Activated CD8-positive, alpha-beta memory T cell treated with anti-CD3 and anti-CD28 coated beads for 36 hours (primary cell): ENCODE data around the gene DDA1. TPM values are rescaled to one million over a fixed set of nuclear protein-coding genes. Genes with fewer than 3 reads are reported as not detected.
"Not testable (repeated sequence)": the region's sequence is repeated elsewhere in the genome, so short reads cannot be mapped to it uniquely, and the experiment has no call there.

ENCODE experiments used
- CTCF ChIA-PET: fragments of 350-600 bp; sonication (Branson Sonifier 250); formaldehyde crosslinking; loops from one replicate; lab custom pipeline; 2021; ENCODE audit warnings: antibody characterized with exemption; lab: Charles Lee
- POLR2A ChIA-PET: fragments of 350-600 bp; sonication (Branson Sonifier 250); formaldehyde crosslinking; loops from one replicate; lab custom pipeline; 2021; ENCODE audit warnings: antibody characterized with exemption; lab: Charles Lee
- total RNA-seq, 2 experiments: library from RNA; stranded (reverse); gene quantifications; one replicate each; pipeline ENCODE4 v1.2.3, GENCODE V29; 2021

DDA1 gene
- total RNA-seq, 2 experiments from 2014 or later: 44.1 to 45.9 TPM

DNA sequence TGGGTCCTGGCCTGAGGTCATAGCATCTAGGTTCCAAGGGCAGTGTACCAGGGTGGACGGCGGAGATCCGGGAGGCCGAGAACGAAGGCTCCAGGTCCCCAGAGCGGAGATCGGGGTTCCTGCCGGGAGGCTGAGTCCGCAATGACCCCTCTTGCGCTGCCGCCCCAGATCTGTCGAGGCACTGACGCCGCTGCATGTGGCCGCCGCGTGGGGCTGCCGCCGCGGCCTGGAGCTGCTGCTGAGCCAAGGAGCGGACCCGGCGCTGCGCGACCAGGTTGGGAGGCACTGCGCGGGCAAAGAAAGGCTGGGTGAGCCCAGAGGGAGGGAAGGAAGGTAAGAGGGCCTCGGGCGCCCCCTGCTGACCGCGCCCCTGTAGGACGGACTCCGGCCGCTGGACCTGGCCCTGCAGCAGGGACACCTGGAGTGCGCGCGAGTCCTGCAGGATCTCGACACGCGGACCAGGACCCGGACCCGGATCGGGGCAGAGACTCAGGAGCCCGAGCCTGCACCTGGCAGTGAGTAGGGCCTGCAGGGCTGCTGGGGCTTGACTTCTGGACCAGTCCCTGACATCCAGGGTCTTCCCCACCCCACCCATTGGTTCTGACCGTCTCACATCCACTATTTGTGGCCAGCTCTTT is 26.8 kb upstream of the DDA1 start:
- CTCF ChIA-PET: interaction anchor here (0.5 to 3.5 kb wide), 23 partner anchors 9 to 215 kb away, joined by 3 to 35 read pairs (median 5); partner anchors contain the start of genes BABAM1 and MRPL34
- POLR2A ChIA-PET: no interaction called here

DNA sequence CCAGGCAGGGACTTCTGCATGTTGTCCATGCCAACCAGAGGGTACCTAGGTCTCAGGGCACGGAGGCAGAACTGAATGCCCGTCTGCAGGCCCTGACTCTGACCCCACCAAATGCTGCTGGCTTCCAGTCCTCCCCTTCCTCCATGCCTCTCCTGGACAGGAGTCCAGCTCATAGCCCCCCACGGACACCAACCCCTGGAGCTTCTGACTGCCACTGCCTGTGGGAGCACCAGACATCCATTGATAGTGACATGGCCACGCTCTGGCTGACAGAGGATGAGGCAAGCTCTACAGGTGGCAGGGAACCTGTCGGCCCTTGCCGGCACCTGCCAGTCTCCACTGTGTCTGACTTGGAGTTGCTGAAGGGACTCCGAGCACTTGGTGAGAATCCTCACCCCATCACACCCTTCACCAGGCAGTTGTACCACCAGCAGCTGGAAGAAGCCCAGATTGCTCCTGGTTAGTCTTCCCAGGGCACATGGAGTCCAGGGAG is 25.8 kb upstream of the DDA1 start:
- ChIA-PET POLR2A (no interaction called here), CTCF (interaction anchor here (0.7 to 3.5 kb wide), 9 partner anchors 9 to 120 kb away, joined by 3 to 35 read pairs (median 5); partner anchors contain the start of gene BABAM1)

DNA sequence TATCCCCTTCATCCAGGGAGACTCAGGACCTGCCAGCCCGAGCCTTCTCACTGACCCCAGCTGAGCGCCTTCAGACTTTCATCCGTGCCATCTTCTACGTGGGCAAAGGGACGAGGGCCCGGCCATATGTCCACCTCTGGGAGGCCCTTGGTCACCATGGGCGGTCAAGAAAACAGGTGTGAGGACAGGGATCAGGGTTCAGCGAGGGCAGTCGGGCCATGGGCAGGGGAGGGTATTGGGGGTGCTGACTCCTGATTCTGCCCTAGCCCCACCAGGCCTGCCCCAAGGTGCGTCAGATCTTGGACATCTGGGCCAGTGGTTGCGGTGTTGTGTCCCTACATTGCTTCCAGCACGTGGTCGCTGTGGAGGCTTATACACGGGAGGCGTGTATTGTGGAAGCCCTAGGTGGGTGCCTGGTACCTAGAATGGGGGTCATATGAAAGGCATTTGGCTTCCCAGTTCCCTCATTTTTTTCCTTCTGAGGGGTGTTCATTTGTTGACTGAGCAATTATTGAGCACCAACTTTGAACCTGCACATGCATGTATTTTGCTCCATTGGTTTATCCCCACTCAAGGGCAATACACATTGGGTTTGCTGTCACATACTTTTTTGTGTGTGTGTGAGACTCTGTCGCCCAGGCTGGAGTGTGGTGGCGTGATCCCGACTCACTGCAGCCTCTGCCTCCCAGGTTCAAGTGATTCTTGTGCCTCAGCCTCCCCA is 23.8 kb upstream of the DDA1 start:
- ChIA-PET CTCF (no interaction called here), POLR2A (no interaction called here)

DNA sequence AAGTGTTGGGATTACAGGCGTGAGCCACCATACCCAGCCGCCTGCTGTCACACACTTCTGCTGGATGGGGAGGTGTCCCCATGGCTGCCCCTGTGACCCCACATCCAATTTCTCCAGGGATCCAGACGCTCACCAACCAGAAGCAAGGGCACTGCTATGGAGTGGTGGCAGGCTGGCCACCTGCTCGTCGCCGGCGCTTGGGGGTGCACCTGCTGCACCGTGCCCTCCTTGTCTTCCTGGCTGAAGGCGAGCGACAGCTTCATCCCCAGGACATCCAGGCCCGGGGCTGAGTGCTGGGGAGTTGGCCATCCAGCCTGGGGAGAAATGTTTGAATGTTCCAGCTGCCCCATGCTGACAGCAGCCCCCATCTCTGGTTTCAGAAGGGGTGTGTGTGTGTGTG is 23.1 kb upstream of the DDA1 start:
- ChIA-PET POLR2A (no interaction called here), CTCF (no interaction called here)

DNA sequence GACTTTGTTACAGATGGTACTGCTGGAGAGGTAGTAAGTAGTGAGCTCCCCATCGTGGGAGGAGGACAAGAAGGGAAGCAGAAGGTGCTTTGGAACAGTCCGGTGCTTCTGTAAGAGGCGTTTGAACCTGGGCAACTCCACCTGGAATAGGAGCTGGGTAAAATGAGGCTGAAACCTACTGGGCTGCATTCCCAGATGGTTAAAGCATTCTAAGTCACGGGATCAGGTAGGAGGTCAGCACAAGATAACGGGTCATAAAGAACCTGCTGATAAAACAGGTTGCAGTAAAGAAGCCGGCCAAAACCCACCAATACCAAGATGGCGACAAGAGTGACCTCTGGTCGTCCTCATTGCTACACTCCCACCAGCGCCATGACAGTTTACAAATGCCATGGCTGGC is 22.6 kb upstream of the DDA1 start:
- ChIA-PET CTCF (no interaction called here), POLR2A (no interaction called here)

DNA sequence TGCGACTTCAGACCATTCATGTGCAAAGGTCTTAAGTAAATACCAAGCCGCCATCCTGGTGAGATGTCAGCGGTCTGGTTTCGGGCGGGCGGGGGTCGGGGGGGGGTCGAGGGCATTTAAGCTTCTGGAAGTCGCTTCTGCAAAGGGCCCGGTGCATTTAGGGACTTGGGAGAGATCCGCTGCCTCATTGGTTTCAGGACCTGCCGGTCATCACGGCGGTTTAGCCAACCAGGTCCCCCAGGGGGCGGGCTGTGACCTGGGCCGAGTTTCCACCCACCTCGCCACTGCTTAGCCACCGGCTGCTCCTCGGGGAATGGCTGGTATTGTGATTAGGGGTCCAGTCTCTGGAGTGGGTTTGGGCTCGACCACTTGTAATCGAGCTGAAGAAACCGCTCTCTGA is 19.9 kb upstream of the DDA1 start:
- CTCF ChIA-PET: interaction anchor here (1.9 kb wide), 2 partner anchors 9 to 16 kb away, joined by 5 to 7 read pairs; partner anchors contain the start of gene MRPL34
- POLR2A ChIA-PET: no interaction called here

DNA sequence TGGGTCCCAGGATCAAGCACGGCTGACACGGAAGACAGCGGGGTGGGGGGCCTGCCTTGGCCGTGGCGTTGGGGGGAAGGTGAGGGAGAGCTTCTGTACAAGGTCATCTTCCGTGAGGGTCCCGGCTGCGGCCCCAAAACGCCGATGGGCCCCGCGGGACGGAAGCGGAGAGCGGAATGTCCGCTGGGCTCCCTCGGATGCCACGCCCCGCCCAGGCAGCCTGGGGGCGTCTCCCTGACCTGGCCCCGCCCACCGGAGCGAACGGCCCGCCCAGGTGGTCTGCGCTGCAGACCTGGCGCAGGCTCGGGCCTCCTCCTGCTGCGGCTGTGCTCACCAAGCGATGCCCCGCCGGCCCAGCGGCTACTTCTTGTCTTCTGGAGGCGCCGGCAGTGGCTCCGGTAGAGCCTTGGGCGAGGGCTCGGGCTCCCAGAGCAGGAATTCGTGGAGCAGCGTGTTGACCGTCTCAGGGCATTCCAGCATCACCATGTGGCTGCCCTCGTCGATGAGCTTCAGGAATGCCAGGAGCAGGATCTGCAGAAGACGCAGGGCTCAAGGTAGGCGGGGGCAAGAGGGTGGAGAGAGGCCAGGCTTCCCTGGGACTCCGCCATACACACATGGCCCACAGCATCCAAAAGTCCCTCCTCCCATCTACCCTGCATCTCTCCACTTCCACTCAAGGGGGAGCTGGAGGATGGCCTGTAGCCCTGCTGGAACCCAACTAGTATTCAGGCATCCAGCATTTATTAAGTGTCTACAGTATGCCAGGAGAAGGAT is 16.9 kb upstream of the DDA1 start:
- CTCF ChIA-PET: interaction anchor here (0.6 to 2.9 kb wide), 14 partner anchors 9 to 122 kb away, joined by 3 to 16 read pairs (median 4); partner anchors contain the start of genes ABHD8, ANKLE1, ANO8 and MRPL34
- POLR2A ChIA-PET: interaction anchor here (0.5 to 1.0 kb wide), 5 partner anchors 13 to 43 kb away, joined by 3 to 4 read pairs (median 3); partner anchors contain the start of genes ANO8 and MRPL34

DNA sequence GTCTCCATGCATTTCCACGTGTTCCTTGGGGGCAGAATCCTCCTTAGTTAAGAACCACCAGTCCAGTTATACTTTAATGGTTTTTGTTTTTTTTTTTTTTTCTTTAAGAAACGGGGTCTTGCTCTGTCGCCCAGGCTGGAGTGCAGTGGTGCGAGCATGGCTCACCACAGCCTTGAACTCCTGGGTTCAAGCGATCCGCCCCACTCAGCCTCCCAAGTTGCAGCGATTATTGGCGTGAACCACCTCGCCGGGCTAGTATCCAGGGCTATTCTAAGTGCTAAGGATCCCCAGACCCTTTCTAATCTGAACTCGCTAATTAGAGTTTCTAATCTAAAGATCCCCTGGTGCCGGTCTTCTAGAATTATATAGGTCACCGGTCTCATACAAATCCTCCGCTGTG is 15.8 kb upstream of the DDA1 start:
- ChIA-PET POLR2A (interaction anchor here (1.0 kb wide), 1 partner anchor 42 kb away, joined by 3 read pairs; the partner anchor contains the start of gene ANO8), CTCF (interaction anchor here (1.1 to 2.9 kb wide), 8 partner anchors 10 to 103 kb away, joined by 3 to 16 read pairs (median 8); partner anchors contain the start of genes ABHD8, ANKLE1 and MRPL34)

DNA sequence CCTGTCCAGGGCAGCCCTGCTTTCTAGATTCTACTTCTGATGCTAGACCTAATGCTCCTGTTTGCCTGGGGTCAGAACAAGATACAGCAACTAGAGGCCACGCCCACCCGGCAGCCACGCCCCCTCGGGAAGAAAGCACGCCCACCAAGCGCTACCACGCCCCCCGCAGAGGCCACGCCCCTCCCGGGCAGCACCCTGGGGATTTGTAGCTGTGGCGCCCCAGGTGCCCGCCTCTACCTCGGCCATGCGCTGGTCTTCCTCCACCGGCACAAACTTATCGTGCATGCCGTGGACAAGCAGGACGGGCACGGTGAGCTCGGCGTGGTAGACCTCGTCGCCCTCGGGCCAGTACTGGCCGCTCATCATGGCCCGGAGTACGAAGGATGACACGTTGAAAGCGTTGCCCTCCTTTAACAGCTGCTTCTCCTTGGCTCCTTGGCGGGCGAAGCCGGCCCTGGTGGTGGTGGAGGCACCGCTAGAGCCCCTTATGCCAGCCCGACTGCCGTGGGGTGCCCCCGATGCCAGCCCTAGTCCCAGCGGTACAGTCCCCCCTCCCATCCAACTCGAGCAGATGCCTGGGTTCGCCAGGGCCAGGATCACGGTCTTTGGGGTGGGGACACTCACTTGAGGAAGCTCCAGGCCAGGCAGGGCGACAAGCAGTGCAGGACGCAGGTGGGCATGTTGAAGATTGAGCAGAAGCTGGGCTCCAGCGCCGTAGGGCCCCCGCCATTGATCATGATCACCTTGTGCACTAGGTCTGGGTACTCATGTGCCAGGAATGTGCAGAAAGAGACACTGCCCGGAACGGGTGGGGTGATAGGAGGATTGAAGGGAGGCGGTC is 15.1 kb upstream of the DDA1 start:
- POLR2A ChIA-PET: interaction anchor here (0.8 kb wide), 1 partner anchor 11 kb away, joined by 4 read pairs; no protein-coding TSS in a partner anchor
- CTCF ChIA-PET: interaction anchor here (1.6 to 2.9 kb wide), 4 partner anchors 9 to 92 kb away, joined by 4 to 14 read pairs (median 7); partner anchors contain the start of genes ABHD8 and ANKLE1

DNA sequence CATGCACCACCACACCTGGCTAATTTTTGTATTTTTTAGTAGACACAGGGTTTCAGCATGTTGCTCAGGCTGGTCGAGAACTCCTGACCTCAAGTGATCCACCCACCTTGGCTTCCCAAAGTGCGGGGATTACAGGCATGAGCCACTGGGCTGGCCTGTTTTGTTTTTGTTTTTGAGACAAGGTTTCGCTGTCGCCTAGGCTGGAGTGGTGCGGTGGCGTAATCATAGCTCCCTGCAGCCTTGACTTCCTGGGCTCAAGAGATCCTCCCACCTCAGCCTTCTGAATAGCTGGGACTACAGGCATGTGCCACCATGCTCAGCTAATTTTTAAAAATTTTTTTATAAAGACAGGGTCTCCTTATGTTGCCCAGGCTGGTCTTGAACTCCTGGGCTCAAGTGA is 13.8 kb upstream of the DDA1 start:
- CTCF ChIA-PET: interaction anchor here (0.7 to 1.6 kb wide), 4 partner anchors 9 to 91 kb away, joined by 5 to 9 read pairs (median 6); no protein-coding TSS in a partner anchor
- POLR2A ChIA-PET: not testable (repeated sequence)

DNA sequence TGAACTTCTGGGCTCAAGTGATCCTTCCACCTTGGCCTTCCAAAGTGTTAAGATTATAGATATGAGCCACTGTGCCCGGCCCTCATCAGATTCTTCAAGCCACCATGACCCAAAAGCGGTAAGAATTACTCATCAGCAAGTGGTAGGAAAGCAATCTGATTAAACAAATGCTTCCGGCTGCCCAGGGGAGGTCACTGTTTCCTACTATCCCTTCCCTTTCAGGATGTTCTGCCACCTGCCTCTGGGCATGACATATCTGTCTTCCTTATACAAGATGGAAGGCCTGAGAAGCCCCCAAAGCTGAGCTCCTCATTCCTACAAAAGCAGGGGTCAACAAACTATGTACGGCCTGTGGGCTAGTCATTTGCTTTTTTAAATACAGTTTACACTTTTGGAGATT is 13.1 kb upstream of the DDA1 start:
- ChIA-PET CTCF (interaction anchor here (1.0 to 1.2 kb wide), 4 partner anchors 8 to 89 kb away, joined by 4 to 9 read pairs (median 5); no protein-coding TSS in a partner anchor), POLR2A (no interaction called here)

DNA sequence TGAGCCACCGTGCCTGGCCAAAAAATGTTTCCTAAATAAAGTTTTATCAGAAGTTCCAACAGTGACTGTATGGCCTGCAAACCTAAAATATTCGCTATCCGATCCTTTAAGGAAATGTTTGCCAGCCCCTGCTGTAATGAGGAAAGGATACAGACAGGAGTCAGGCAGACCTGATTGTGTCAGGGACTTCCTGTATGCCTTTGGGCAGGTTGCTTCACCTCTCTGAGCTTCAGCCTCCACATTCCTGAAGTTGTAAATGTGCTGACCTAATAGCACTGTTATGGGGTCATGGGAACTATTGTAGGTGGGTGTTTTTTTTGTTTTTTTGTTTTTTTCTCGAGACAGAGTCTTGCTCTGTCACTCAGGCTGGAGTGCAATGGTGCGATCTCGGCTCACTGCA is 12.4 kb upstream of the DDA1 start:
- ChIA-PET CTCF (interaction anchor here (1.0 to 1.2 kb wide), 2 partner anchors 45 to 89 kb away, joined by 4 to 5 read pairs; no protein-coding TSS in a partner anchor), POLR2A (no interaction called here)

DNA sequence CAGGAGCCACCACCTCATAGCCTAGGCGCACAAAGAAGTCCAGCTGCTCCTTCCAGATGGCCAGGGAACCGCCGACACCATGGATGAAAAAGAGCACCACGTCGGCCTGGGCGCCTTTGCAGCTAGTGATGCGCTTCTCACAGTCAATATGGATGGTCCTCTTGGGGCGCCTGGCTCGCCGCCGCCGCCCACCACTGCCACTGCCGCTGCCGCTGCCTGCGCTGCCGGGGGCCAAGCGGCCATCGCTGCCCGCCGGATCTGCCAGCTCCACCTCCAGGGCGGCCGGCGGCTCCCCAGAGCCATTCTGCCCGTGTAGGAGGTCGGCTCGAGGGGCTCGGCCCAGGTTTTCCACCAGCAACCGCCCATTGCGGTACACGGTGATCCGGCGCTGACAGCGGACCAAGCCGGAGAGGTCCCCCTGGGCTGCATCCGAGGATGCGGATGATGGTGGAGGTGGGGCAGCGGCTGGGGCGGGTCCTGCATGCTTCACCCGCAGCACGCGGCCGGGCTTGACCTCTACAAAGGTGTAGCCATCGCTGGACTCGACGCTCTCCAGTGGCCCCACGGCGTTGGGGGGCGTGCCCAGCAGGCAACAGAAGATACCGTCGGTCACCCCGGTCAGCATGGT is 8.3 kb upstream of the DDA1 start:
- CTCF ChIA-PET: no interaction called here
- POLR2A ChIA-PET: no interaction called here

DNA sequence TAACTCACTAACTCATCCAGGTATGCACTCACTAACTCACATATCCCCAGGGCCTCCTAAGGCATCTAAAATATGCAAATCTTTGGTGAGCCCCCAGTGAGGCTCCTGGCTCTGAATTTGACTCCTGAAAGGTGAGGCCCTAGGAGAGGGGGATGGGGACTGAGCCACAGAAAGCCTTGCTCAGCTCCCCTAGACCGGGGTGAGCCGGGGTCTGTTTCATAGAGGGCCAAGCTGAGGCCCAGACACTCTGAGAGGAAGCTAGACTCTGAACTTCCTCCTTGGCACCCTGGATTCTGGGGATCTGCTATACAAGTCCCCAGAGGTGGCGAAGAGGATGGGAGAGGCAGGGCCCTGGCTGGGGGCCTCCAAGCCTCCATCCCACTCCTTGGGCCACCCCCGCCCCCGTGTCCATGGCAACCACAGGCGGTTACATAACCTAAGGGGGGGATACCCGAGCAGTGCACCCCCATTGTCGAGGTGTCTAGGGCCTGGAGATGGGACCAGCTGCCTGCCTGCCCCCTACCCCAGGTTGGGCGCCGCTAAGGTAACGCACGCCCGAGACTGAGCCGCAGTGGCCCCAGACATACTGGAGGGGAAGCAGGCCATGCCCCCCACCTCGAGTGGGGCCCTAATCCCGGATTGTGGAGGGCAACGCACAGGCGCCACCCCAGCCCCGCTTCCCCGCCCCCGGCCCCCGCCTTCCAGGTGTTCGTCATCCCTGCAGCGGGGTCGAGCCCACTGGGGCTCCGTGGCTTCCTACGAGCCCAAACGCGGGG is 6.8 kb upstream of the DDA1 start:
- ChIA-PET CTCF (interaction anchor here (2.2 kb wide), 1 partner anchor 9 kb away, joined by 14 read pairs; no protein-coding TSS in a partner anchor), POLR2A (no interaction called here)

DNA sequence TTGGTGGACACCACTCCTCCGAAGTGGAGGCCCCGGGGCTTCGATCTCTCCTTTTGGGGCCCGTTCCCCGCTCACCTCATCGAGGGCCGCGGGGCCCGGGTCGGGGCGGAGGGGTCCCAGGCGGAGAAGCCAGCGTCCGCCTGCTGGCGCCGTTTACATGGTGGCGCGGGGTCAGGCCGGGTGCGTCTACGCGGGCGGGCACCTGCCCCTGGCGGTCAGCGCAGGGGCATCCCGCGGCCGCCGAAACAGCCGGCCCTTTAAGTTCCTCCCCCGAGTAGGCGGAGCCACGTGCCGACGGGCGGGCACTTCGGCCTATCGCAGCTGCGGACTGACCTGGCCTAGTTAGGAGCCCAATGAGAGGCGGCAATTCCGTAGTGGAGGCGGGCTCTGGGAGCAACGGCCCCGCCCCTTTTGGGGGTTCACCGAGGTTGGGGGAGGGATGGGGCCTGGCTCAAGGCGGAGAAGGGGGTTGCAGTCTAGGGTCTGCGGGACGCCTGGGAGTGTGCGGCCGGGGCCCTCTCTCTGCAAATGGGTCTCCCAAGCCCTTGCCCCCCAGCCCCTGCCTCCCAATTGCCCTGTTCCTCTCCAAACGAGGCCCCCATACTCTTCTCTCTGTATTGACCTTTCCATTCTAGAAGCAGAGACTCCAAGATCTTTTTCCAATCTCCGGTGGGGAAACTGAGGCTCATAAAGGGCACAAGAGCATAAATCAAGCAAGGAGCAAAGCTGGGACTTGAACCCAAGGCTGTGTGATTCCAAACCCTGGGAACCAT is 6.0 kb upstream of the DDA1 start, which contains the start of gene ABHD8:
Gene ABHD8, minus strand, starts transcription at position 259 of the 773 bp plus-strand sequence. CDS start 1,809 bp downstream, outside the sequence.
- CTCF ChIA-PET: interaction anchor here (0.6 to 2.2 kb wide), 5 partner anchors 8 to 83 kb away, joined by 3 to 14 read pairs (median 5); no protein-coding TSS in a partner anchor
- POLR2A ChIA-PET: interaction anchor here (0.5 kb wide), 2 partner anchors 39 to 992 kb away, joined by 4 to 6 read pairs; no protein-coding TSS in a partner anchor

DNA sequence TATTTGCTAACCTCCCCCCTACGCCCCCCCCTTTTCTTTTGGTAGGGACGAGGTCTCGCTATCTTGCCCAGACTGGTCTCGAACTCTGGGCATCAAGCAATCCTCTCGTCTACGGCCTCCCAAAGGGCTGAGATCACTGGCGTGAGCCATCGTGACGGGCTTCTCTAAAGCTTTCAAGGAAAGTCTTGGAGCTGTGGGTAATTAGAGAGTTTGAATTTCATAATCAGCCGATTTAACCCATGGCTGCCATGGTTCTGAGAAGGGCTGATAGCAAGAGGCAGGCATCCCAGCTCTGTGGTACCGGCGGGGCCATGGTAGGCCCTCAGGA is 5.5 kb upstream of the DDA1 start:
- CTCF ChIA-PET: interaction anchor here (0.6 to 2.2 kb wide), 5 partner anchors 8 to 82 kb away, joined by 3 to 14 read pairs (median 5); no protein-coding TSS in a partner anchor
- POLR2A ChIA-PET: interaction anchor here (0.5 kb wide), 2 partner anchors 39 to 992 kb away, joined by 4 to 6 read pairs; no protein-coding TSS in a partner anchor
